Tibial nerve (tissue), 4 donors: Measurements from ENCODE around the gene ABI3BP. TPM values are rescaled to one million over a fixed set of nuclear protein-coding genes. Genes with fewer than 3 reads are reported as not detected.

ENCODE experiments used
- DNase-seq, 2 donors: peaks; one replicate each; pipeline ENCODE4 v3.0.0-alpha.2; 2019; ENCODE audit warnings: low spot score in 2 of 2
- H3K27ac ChIP-seq, 4 donors: fragments of 200-600 bp; sonication (generic) in 3 of 4; one replicate each; pipeline ENCODE4 v1.5.1; 2017 to 2019; ENCODE audit warnings: mild to moderate bottlenecking in 1 of 4
- H3K27me3 ChIP-seq, 2 donors: fragments of 200-600 bp; sonication (generic) in 1 of 2; one replicate each; pipeline versions ENCODE4 v1.5.1 to v1.6.0; 2017 to 2019
- H3K36me3 ChIP-seq, 3 donors: fragments of 200-600 bp; sonication (generic); one replicate each; pipeline ENCODE4 v1.5.1; 2018 to 2019
- H3K4me1 ChIP-seq, 4 donors: fragments of 200-600 bp; sonication (generic) in 3 of 4; one replicate each; pipeline ENCODE4 v1.5.1; 2017 to 2019
- H3K4me3 ChIP-seq, 4 donors: fragments of 200-600 bp; sonication (generic) in 3 of 4; one replicate each; pipeline ENCODE4 v1.5.1; 2017 to 2019; ENCODE audit warnings: mild to moderate bottlenecking in 1 of 4, moderate library complexity in 1 of 4
- H3K9me3 ChIP-seq, 4 donors: fragments of 200-600 bp; sonication (generic) in 3 of 4; one replicate each; pipeline ENCODE4 v1.5.1; 2017 to 2019
- EP300 ChIP-seq, 2 donors: sonication (generic); formaldehyde crosslinking; IDR thresholded peaks; one replicate each; pipeline ENCODE4 v1.6.1; 2017; ENCODE audit warnings: antibody characterized with exemption in 2 of 2, mild to moderate bottlenecking in 1 of 2
- POLR2A ChIP-seq, 2 donors: fragments of 450-650 bp; IDR thresholded peaks; one replicate each; pipeline ENCODE4 v1.6.1; 2017; ENCODE audit warnings: antibody characterized with exemption in 2 of 2, mild to moderate bottlenecking in 2 of 2, moderate library complexity in 2 of 2
- WGBS, 2 donors: methylation state at CpG; one replicate each; pipeline ENCODE4 v1.1.5; 2018; 5-methylcytosine and 5-hydroxymethylcytosine counted together
- total RNA-seq, 4 donors: library from RNA; depleted of rRNA; stranded (reverse); fragments of >200 nt; gene quantifications; one replicate each; pipeline ENCODE4 v1.1.0, GENCODE V29; 2016
- TF ChIP-seq, protein P1 (sequence below), 5 experiments: fragments of 200-600 bp in 3 of 5; fragments of 450-650 bp in 2 of 5; sonication (generic) in 3 of 5; IDR thresholded peaks; one replicate each; pipeline ENCODE4 v1.5.1; 2016 to 2019; ENCODE audit warnings: antibody characterized with exemption in 5 of 5, mild to moderate bottlenecking in 3 of 5, moderate library complexity in 2 of 5

ABI3BP gene
- total RNA-seq, 4 donors from 2014 or later: 39.6 to 189 (median 139) TPM

DNA sequence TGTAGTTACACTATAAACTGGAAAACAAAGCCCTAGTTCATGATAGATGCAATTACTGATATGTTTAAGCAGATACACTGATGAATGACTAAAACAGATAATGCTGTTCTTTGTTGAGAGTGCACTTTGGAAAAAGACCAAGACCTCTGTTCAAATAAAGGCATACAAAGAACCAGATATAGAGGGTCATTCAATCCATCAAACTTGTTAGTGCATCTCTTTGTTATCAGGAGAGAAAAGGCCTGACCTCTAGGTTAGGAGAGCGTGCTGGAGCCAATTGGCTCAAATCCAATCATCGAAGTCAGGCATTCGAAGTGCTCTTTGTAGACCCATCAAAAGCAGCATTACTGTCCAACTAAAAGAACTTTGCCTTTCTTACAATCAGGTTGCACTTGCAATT is 159.7 kb downstream of the ABI3BP start:
- no peaks in the 10 kb centered on the region for H3K27me3 ChIP-seq
- peaks cover 0 to 14% (median 0%) of the 10 kb centered on the region in 3 donors for H3K36me3 ChIP-seq
- TF ChIP-seq POLR2A (IDR thresholded peaks at IDR 0.05): no peak
- TF ChIP-seq, protein P1, sequence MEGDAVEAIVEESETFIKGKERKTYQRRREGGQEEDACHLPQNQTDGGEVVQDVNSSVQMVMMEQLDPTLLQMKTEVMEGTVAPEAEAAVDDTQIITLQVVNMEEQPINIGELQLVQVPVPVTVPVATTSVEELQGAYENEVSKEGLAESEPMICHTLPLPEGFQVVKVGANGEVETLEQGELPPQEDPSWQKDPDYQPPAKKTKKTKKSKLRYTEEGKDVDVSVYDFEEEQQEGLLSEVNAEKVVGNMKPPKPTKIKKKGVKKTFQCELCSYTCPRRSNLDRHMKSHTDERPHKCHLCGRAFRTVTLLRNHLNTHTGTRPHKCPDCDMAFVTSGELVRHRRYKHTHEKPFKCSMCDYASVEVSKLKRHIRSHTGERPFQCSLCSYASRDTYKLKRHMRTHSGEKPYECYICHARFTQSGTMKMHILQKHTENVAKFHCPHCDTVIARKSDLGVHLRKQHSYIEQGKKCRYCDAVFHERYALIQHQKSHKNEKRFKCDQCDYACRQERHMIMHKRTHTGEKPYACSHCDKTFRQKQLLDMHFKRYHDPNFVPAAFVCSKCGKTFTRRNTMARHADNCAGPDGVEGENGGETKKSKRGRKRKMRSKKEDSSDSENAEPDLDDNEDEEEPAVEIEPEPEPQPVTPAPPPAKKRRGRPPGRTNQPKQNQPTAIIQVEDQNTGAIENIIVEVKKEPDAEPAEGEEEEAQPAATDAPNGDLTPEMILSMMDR (IDR thresholded peaks at IDR 0.05): no peak
- TF ChIP-seq EP300 (IDR thresholded peaks at IDR 0.05): no peak
- peaks cover 0 to 7% (median 0%) of the 10 kb centered on the region in 4 donors for H3K4me1 ChIP-seq
- H3K4me3 ChIP-seq: no peak overlapping the region
- 23 to 24% methylated on average over 3 of the region's 3 CpGs for WGBS, 2 donors
- no peak overlapping the region for H3K27ac ChIP-seq
- no peak for DNase-seq
- H3K9me3 ChIP-seq: no peaks in the 10 kb centered on the region

DNA sequence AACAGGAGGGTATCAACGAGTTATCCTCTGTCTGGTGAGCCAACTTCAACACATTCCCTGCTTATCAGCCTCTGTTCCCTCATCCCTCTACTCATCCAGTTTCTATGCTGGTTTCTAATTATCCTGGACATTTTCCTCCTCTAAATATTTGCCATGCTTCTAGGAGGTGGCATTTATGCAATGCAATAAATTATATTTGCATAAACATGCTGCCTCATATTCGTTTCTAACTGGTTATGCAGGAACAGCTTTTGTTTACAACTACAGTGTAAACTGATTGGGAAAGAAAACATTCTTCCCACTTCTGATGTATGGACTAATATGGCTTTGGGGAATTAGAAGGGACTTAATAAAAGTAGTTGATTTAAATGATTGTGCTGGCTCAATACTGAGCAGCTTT is 161.6 kb downstream of the ABI3BP start:
- Histone ChIP-seq H3K36me3 (peaks cover 0 to 14% (median 0%) of the 10 kb centered on the region in 3 donors), H3K9me3 (no peaks in the 10 kb centered on the region), H3K27ac (no peak overlapping the region), H3K27me3 (no peaks in the 10 kb centered on the region), H3K4me3 (no peak overlapping the region), H3K4me1 (peaks cover 0 to 7% (median 0%) of the 10 kb centered on the region in 4 donors)
- DNase-seq: no peak
- TF ChIP-seq, protein P1 (IDR thresholded peaks at IDR 0.05): no peak
- no peak for TF ChIP-seq POLR2A (IDR thresholded peaks at IDR 0.05)
- TF ChIP-seq EP300 (IDR thresholded peaks at IDR 0.05): no peak
- 54 to 62% methylated on average over 2 of the region's 2 CpGs for WGBS, 2 donors

- no peaks in the 10 kb centered on the region for H3K9me3 ChIP-seq
- TF ChIP-seq POLR2A (IDR thresholded peaks at IDR 0.05) (no peak), EP300 (IDR thresholded peaks at IDR 0.05) (no peak)
- TF ChIP-seq, protein P1 (IDR thresholded peaks at IDR 0.05): no peak
- H3K36me3 ChIP-seq: peaks cover 0 to 14% (median 0%) of the 10 kb centered on the region in 3 donors
- H3K4me3 ChIP-seq: no peak overlapping the region
- no peak for DNase-seq
- no peak overlapping the region for H3K27ac ChIP-seq
- no peaks in the 10 kb centered on the region for H3K27me3 ChIP-seq
- H3K4me1 ChIP-seq: peaks cover 0 to 7% (median 0%) of the 10 kb centered on the region in 4 donors
Observed at GRCh38 chr3:100830931-100831330, 162.3 kb downstream of the ABI3BP start.

DNA sequence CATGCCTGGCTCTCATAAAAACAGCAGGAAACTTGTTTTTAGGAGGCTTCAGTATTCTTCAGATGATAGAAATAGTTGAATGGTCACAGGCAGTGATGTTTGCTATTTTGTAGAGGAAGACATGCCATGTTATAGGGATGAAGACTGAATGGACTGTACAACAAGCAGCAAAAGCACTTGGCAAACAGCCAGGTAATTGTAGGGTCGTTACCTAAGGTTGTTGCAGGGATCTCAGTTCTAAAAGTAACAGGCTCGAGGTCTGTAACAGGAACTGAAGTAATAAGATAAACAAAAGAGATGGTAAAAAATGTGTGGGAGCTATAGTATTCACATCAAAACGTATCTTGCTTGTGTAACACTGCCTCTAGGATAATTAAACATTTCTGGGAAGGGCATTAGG is 167.6 kb downstream of the ABI3BP start:
- Histone ChIP-seq H3K9me3 (no peaks in the 10 kb centered on the region), H3K4me1 (no peaks in the 10 kb centered on the region), H3K4me3 (no peak overlapping the region), H3K36me3 (no peaks in the 10 kb centered on the region), H3K27me3 (no peaks in the 10 kb centered on the region), H3K27ac (no peak overlapping the region)
- 30 to 38% methylated on average over 3 of the region's 3 CpGs for WGBS, 2 donors
- TF ChIP-seq POLR2A (IDR thresholded peaks at IDR 0.05) (no peak), EP300 (IDR thresholded peaks at IDR 0.05) (no peak)
- no peak for DNase-seq

- no peak overlapping the region for H3K4me3 ChIP-seq
- H3K27ac ChIP-seq: no peak overlapping the region
- DNase-seq: no peak
- TF ChIP-seq, protein P1 (IDR thresholded peaks at IDR 0.05): no peak
- TF ChIP-seq EP300 (IDR thresholded peaks at IDR 0.05) (no peak), POLR2A (IDR thresholded peaks at IDR 0.05) (no peak)
- H3K36me3 ChIP-seq: peaks cover 0 to 5% (median 0%) of the 10 kb centered on the region in 3 donors
- no peaks in the 10 kb centered on the region for H3K27me3 ChIP-seq
- H3K4me1 ChIP-seq: no peaks in the 10 kb centered on the region
- no peaks in the 10 kb centered on the region for H3K9me3 ChIP-seq
- WGBS, 2 donors: 76 to 95% methylated on average over 3 of the region's 3 CpGs
Observed at GRCh38 chr3:100815583-100815982, 177.6 kb downstream of the ABI3BP start.

DNA sequence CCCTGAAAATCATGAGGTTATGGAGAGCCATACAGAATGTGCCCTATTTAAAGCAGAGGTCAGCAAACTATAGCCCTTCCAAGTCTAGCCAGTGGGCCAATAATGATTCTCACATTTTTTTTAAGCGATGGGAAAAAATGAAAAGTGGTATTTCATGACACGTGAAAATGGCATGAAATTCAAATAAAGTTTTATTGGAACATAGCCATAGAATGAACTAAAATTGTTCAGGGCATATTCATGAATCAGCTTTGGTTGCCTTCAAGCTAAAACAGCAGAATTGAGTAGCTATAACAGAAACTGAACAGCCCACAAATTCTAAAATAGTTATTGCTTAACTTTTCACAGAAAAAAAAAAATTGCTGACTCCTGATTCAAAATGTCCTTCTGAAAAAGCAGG is 179.4 kb downstream of the ABI3BP start:
- Histone ChIP-seq H3K9me3 (no peaks in the 10 kb centered on the region), H3K27me3 (no peaks in the 10 kb centered on the region), H3K4me1 (no peaks in the 10 kb centered on the region), H3K36me3 (peaks cover 0 to 5% (median 0%) of the 10 kb centered on the region in 3 donors), H3K4me3 (no peak overlapping the region), H3K27ac (no peak overlapping the region)
- TF ChIP-seq EP300 (IDR thresholded peaks at IDR 0.05): no peak
- no peak for TF ChIP-seq POLR2A (IDR thresholded peaks at IDR 0.05)
- TF ChIP-seq, protein P1 (IDR thresholded peaks at IDR 0.05): no peak
- WGBS, 2 donors: 66 to 67% methylated on average over 2 of the region's 2 CpGs
- no peak for DNase-seq
